T-cell (primary cell): ENCODE data around the gene SIGLEC1. TPM values are rescaled to one million over a fixed set of nuclear protein-coding genes. Genes with fewer than 3 reads are reported as not detected.

Source experiments
- ATAC-seq, 4 experiments: fragments of 200-7000 bp in 3 of 4; fragments of 150-1000 bp in 1 of 4; cut with Tn5 transposase; replicated peaks in 1 of 4; 1 replicate in 3 of 4; 2 replicates in 1 of 4; pipeline ENCODE4 v1.10.0; 2021; ENCODE audit warnings: moderate library complexity in 3 of 4, mild to moderate bottlenecking in 2 of 4, moderate number of reproducible peaks in 1 of 4
- CTCF ChIA-PET, 2 donors: fragments of 300-600 bp; sonication (Branson Sonifier 250); formaldehyde crosslinking; loops; one replicate each; lab custom pipeline; 2022; ENCODE audit warnings: antibody characterized with exemption in 2 of 2; lab: Charles Lee
- POLR2A ChIA-PET, 2 donors: fragments of 300-600 bp; sonication (Branson Sonifier 250); formaldehyde crosslinking; loops; one replicate each; lab custom pipeline; 2022; ENCODE audit warnings: antibody characterized with exemption in 2 of 2; lab: Charles Lee
- DNase-seq, 35 experiments: peaks; one replicate each; pipeline versions ENCODE4 v3.0.0 to v3.0.0-alpha.2; 2013 to 2023
- H3K27ac ChIP-seq: one replicate; pipeline ENCODE4 v1.5.1; 2013; ENCODE audit warnings: low read length
- H3K27me3 ChIP-seq, 2 experiments: replicated peaks in 1 of 2; 1 replicate in 1 of 2; 2 replicates in 1 of 2; pipeline versions ENCODE4 v1.6.1 to v1.7.0; 2013; ENCODE audit warnings: low read length in 1 of 2, mixed read lengths in 1 of 2; ENCODE audit not compliant: control insufficient read depth in 2 of 2, insufficient read depth in 2 of 2; ENCODE audit errors: extremely low read depth in 1 of 2
- H3K36me3 ChIP-seq, 2 donors: 1 replicate in 1 of 2; 2 replicates in 1 of 2; pipeline versions ENCODE4 v1.6.1 to v1.7.0; 2013; ENCODE audit warnings: low read length in 1 of 2; ENCODE audit not compliant: control insufficient read depth in 2 of 2, insufficient read depth in 1 of 2; ENCODE audit errors: extremely low read depth in 1 of 2
- H3K4me1 ChIP-seq, 2 experiments: 1 replicate in 1 of 2; 2 replicates in 1 of 2; pipeline versions ENCODE4 v1.6.1 to v1.7.0; 2013; ENCODE audit warnings: low read length in 2 of 2, mixed read lengths in 1 of 2; ENCODE audit not compliant: insufficient read depth in 2 of 2, control insufficient read depth in 1 of 2; ENCODE audit errors: extremely low read depth in 1 of 2
- H3K4me3 ChIP-seq, 2 donors: 1 replicate in 1 of 2; 2 replicates in 1 of 2; pipeline versions ENCODE4 v1.5.1 to v1.7.0; 2013; ENCODE audit warnings: mild to moderate bottlenecking in 2 of 2, low read length in 1 of 2, moderate library complexity in 1 of 2; ENCODE audit not compliant: control insufficient read depth in 1 of 2; ENCODE audit errors: extremely low read depth in 1 of 2
- H3K9me3 ChIP-seq: 2 replicates; pipeline ENCODE4 v1.7.0; 2013
- H3K27ac Mint-ChIP-seq, 2 donors: one replicate each; pipeline ENCODE4 v1.8.0; 2020 to 2021; ENCODE audit warnings: mild to moderate bottlenecking in 2 of 2, mixed read lengths in 2 of 2
- H3K27me3 Mint-ChIP-seq, 2 donors: one replicate each; pipeline ENCODE4 v1.8.0; 2021 to 2022; ENCODE audit warnings: mixed read lengths in 2 of 2
- H3K36me3 Mint-ChIP-seq: one replicate; pipeline ENCODE4 v1.8.0; 2021; ENCODE audit warnings: mixed read lengths
- H3K4me1 Mint-ChIP-seq, 3 donors: one replicate each; pipeline ENCODE4 v1.8.0; 2020 to 2022; ENCODE audit warnings: mixed read lengths in 3 of 3, mild to moderate bottlenecking in 1 of 3
- H3K4me3 Mint-ChIP-seq, 3 donors: one replicate each; pipeline ENCODE4 v1.8.0; 2020 to 2022; ENCODE audit warnings: mild to moderate bottlenecking in 3 of 3, mixed read lengths in 3 of 3, moderate library complexity in 3 of 3
- H3K9me3 Mint-ChIP-seq, 3 donors: one replicate each; pipeline ENCODE4 v1.8.0; 2020 to 2022; ENCODE audit warnings: mixed read lengths in 3 of 3
- WGBS: methylation state at CpG from one replicate; pipeline ENCODE4 v1.1.5; 2013; ENCODE audit warnings: missing lambda C conversion rate; ENCODE audit not compliant: insufficient coverage; 5-methylcytosine and 5-hydroxymethylcytosine counted together
- total RNA-seq, 35 experiments: library from RNA in 6 of 35; stranded (reverse) in 6 of 35; fragments of 120-200 nt in 1 of 35; gene quantifications; one replicate each; pipeline versions ENCODE4 v1.2.1 to v1.2.4 and lab custom pipeline; 2013 to 2026

SIGLEC1 gene
- total RNA-seq, 5 donors from 2014 or later (not counting 1 experiment from before 2014, with no cell fraction given) = 0.06 to 0.16 (median 0.12) TPM; not detected in 2

GRCh38 chr20:3755814-3756480 is 43.5 kb upstream of the SIGLEC1 start:
- H3K4me1 Mint-ChIP-seq = peaks cover 6 to 14% (median 13%) of the 10 kb centered on the region in 3 donors
- ATAC-seq = no peak
- H3K36me3 Mint-ChIP-seq = peaks cover 11% of the 10 kb centered on the region
- Histone ChIP-seq H3K4me1 (no peaks in the 10 kb centered on the region), H3K9me3 (no peaks in the 10 kb centered on the region), H3K27me3 (peaks cover 0 to 7% of the 10 kb centered on the region in 2 experiments), H3K27ac (no peak overlapping the region), H3K36me3 (peaks cover 4 to 14% of the 10 kb centered on the region in 2 donors), H3K4me3 (no peak overlapping the region)
- no peaks in the 10 kb centered on the region for H3K27me3 Mint-ChIP-seq
- H3K27ac Mint-ChIP-seq = no peak overlapping the region
- DNase-seq = no peak
- POLR2A ChIA-PET = no interaction called here
- H3K4me3 Mint-ChIP-seq = no peak overlapping the region
- 81% methylated on average over 4 of the region's 5 CpGs for WGBS
- CTCF ChIA-PET = interaction anchor here in 1 of 2 donors (0.5 to 1.2 kb wide), 2 partner anchors 12 to 89 kb away, joined by 3 to 4 read pairs; no protein-coding TSS in a partner anchor
- H3K9me3 Mint-ChIP-seq = no peaks in the 10 kb centered on the region

GRCh38 chr20:3755269-3755668 is 42.9 kb upstream of the SIGLEC1 start:
- Mint-ChIP-seq H3K27ac (no peak overlapping the region), H3K9me3 (no peaks in the 10 kb centered on the region), H3K4me3 (no peak overlapping the region), H3K4me1 (peaks cover 6 to 16% (median 14%) of the 10 kb centered on the region in 3 donors), H3K36me3 (peaks cover 11% of the 10 kb centered on the region), H3K27me3 (no peaks in the 10 kb centered on the region)
- ATAC-seq = no peak
- Histone ChIP-seq H3K9me3 (no peaks in the 10 kb centered on the region), H3K27ac (no peak overlapping the region), H3K4me3 (no peak overlapping the region), H3K36me3 (peaks cover 4 to 14% of the 10 kb centered on the region in 2 donors), H3K27me3 (peaks cover 0 to 9% of the 10 kb centered on the region in 2 experiments), H3K4me1 (no peaks in the 10 kb centered on the region)
- ChIA-PET CTCF (interaction anchor here in 1 of 2 donors (0.7 kb wide), 1 partner anchor 99 kb away, joined by 3 read pairs; no protein-coding TSS in a partner anchor), POLR2A (interaction anchor here in 1 of 2 donors (0.6 kb wide), 1 partner anchor 124 kb away, joined by 4 read pairs; no protein-coding TSS in a partner anchor)
- 83% methylated on average over 1 of the region's 7 CpGs for WGBS
- DNase-seq = no peak

GRCh38 chr20:3754276-3754630 is 41.9 kb upstream of the SIGLEC1 start:
- no peaks in the 10 kb centered on the region for H3K9me3 ChIP-seq
- H3K4me3 Mint-ChIP-seq = no peak overlapping the region
- H3K27ac ChIP-seq = no peak overlapping the region
- H3K36me3 Mint-ChIP-seq = peaks cover 11% of the 10 kb centered on the region
- no peak for ATAC-seq
- no peak overlapping the region for H3K4me3 ChIP-seq
- peaks cover 0 to 2% of the 10 kb centered on the region in 2 donors for H3K27me3 Mint-ChIP-seq
- DNase-seq = no peak
- H3K4me1 Mint-ChIP-seq = peaks cover 6 to 16% (median 14%) of the 10 kb centered on the region in 3 donors
- ChIA-PET CTCF (interaction anchor here in 1 of 2 donors (0.8 kb wide), 1 partner anchor 14 kb away, joined by 3 read pairs; no protein-coding TSS in a partner anchor), POLR2A (interaction anchor here in 1 of 2 donors (0.7 kb wide), 1 partner anchor 1067 kb away, joined by 3 read pairs; no protein-coding TSS in a partner anchor)
- peaks cover 0 to 17% of the 10 kb centered on the region in 2 experiments for H3K27me3 ChIP-seq
- no peak overlapping the region for H3K27ac Mint-ChIP-seq
- 96% methylated on average over 15 of the region's 16 CpGs for WGBS
- H3K4me1 ChIP-seq = no peaks in the 10 kb centered on the region
- peaks cover 4 to 14% of the 10 kb centered on the region in 2 donors for H3K36me3 ChIP-seq
- no peaks in the 10 kb centered on the region for H3K9me3 Mint-ChIP-seq

GRCh38 chr20:3753501-3754275 is 41.3 kb upstream of the SIGLEC1 start:
- Histone ChIP-seq H3K4me1 (no peaks in the 10 kb centered on the region), H3K27ac (no peak overlapping the region), H3K36me3 (peaks cover 4 to 14% of the 10 kb centered on the region in 2 donors), H3K27me3 (peaks cover 0 to 23% of the 10 kb centered on the region in 2 experiments), H3K4me3 (no peak overlapping the region), H3K9me3 (no peaks in the 10 kb centered on the region)
- Mint-ChIP-seq H3K4me1 (peaks cover 6 to 16% (median 14%) of the 10 kb centered on the region in 3 donors), H3K36me3 (peaks cover 11% of the 10 kb centered on the region), H3K9me3 (no peaks in the 10 kb centered on the region), H3K27ac (no peak overlapping the region), H3K4me3 (no peak overlapping the region), H3K27me3 (peaks cover 0 to 5% of the 10 kb centered on the region in 2 donors)
- ChIA-PET CTCF (interaction anchor here (0.8 to 1.5 kb wide), 4 partner anchors 14 to 102 kb away, joined by 3 to 6 read pairs (median 4); no protein-coding TSS in a partner anchor), POLR2A (no interaction called here)
- 94% methylated on average over 16 of the region's 26 CpGs for WGBS
- DNase-seq = no peak
- no peak for ATAC-seq

GRCh38 chr20:3753098-3753497 is 40.7 kb upstream of the SIGLEC1 start:
- H3K9me3 Mint-ChIP-seq = no peaks in the 10 kb centered on the region
- Histone ChIP-seq H3K4me3 (no peak overlapping the region), H3K36me3 (peaks cover 4 to 12% of the 10 kb centered on the region in 2 donors), H3K27ac (no peak overlapping the region), H3K9me3 (no peaks in the 10 kb centered on the region), H3K4me1 (no peaks in the 10 kb centered on the region), H3K27me3 (peaks cover 0 to 29% of the 10 kb centered on the region in 2 experiments)
- peak in 32 of 35 experiments; percentile 29 to 82 (median 54) for DNase-seq
- peak; percentile 66 to 76 (median 66) for ATAC-seq
- CTCF ChIA-PET = interaction anchor here (0.5 to 1.5 kb wide), 6 partner anchors 13 to 332 kb away, joined by 3 to 6 read pairs (median 4); no protein-coding TSS in a partner anchor
- peak overlapping the region in 1 of 3 donors; percentile 80 for H3K4me3 Mint-ChIP-seq
- peaks cover 6 to 16% (median 14%) of the 10 kb centered on the region in 3 donors for H3K4me1 Mint-ChIP-seq
- no CpG with 5 or more reads among the region's 4 CpGs for WGBS
- peak overlapping the region; percentile 36 to 48 for H3K27ac Mint-ChIP-seq
- H3K27me3 Mint-ChIP-seq = peaks cover 0 to 6% of the 10 kb centered on the region in 2 donors
- H3K36me3 Mint-ChIP-seq = peaks cover 8% of the 10 kb centered on the region
- POLR2A ChIA-PET = no interaction called here

GRCh38 chr20:3752386-3752759 is 40.0 kb upstream of the SIGLEC1 start:
- H3K27me3 Mint-ChIP-seq = peaks cover 0 to 11% of the 10 kb centered on the region in 2 donors
- WGBS = 70% methylated on average over 12 of the region's 13 CpGs
- ChIA-PET POLR2A (no interaction called here), CTCF (interaction anchor here (0.9 to 1.5 kb wide), 4 partner anchors 16 to 333 kb away, joined by 4 to 6 read pairs (median 6); no protein-coding TSS in a partner anchor)
- Histone ChIP-seq H3K36me3 (peaks cover 4 to 8% of the 10 kb centered on the region in 2 donors), H3K9me3 (no peaks in the 10 kb centered on the region), H3K27me3 (peaks cover 0 to 35% of the 10 kb centered on the region in 2 experiments), H3K27ac (no peak overlapping the region), H3K4me1 (no peaks in the 10 kb centered on the region), H3K4me3 (peak overlapping the region in 1 of 2 donors; percentile 11)
- peaks cover 3% of the 10 kb centered on the region for H3K36me3 Mint-ChIP-seq
- peak overlapping the region; percentile 63 to 80 (median 78) for H3K4me3 Mint-ChIP-seq
- H3K27ac Mint-ChIP-seq = peak overlapping the region in 1 of 2 donors; percentile 70
- DNase-seq = no peak
- no peaks in the 10 kb centered on the region for H3K9me3 Mint-ChIP-seq
- H3K4me1 Mint-ChIP-seq = peaks cover 6 to 16% (median 14%) of the 10 kb centered on the region in 3 donors
- ATAC-seq = no peak
